Measurements from ENCODE around the gene SEC61A2. TPM values are rescaled to one million over a fixed set of nuclear protein-coding genes. Genes with fewer than 3 reads are reported as not detected.

The SEC61A2 gene
- total and polyA plus RNA-seq, 2 of the 4 experiments (the other 2 are of a cell fraction), result 6.8 to 10.3 TPM

GRCh38 chr10:12195281-12195602, 65.8 kb downstream of the SEC61A2 start:
- H3K36me3 ChIP-seq (ENCODE audit: control insufficient read depth, insufficient read depth, low read length), result peaks cover 6% of the 10 kb centered on the region; the same call in 1 of the 2 replicates
- H4K8ac ChIP-seq (ENCODE audit: low read depth in 2 of 2, low read length in 2 of 2), result peak overlapping the region; percentile 93 to 97
- H3K4me3 ChIP-seq (ENCODE audit: insufficient read depth, low read depth, low read length), result peak overlapping the region; percentile 86
- H3K4me2 ChIP-seq (ENCODE audit: low read depth, low read length), result peak overlapping the region; percentile 90
- intact Hi-C loops (cut with micrococcal nuclease) (loop anchor here (5.0 kb wide), 2 partner anchors 517 to 882 kb away; no protein-coding TSS in a partner anchor), in situ Hi-C loops (cut with MboI; ENCODE audit: low sequenced_read_pairs) (no loop called here), dilution Hi-C loops (cut with HindIII; ENCODE audit: low sequenced_read_pairs, unreplicated experiment) (no loop called here)
- H3K79me1 ChIP-seq (ENCODE audit: low read depth in 1 of 2, low read length in 2 of 2), result peaks cover 13 to 63% of the 10 kb centered on the region in 2 experiments
- peak overlapping the region; percentile 96 for H2AFZ ChIP-seq (replicated peaks; ENCODE audit: low read length, poor library complexity)
- no peak overlapping the region for H2BK15ac ChIP-seq (ENCODE audit: low read depth, low read length)
- BruUV-seq (replicated peaks), result no TSS peak
- H3K27me3 ChIP-seq (ENCODE audit: control insufficient read depth, insufficient read depth, low read length), result no peaks in the 10 kb centered on the region
- DNase-seq (no peak), ATAC-seq (ENCODE audit: low read depth) (no peak; the same call in 1 of the 2 replicates)
- CTCF ChIA-PET, result interaction anchor here (1.6 kb wide), 1 partner anchor 19 kb away, joined by 4 read pairs; no protein-coding TSS in a partner anchor
- peaks cover 7% of the 10 kb centered on the region; the same call in 1 of the 2 replicates for H3K4me1 ChIP-seq (ENCODE audit: control insufficient read depth, insufficient read depth, low read length)
- H4K20me1 ChIP-seq (ENCODE audit: insufficient read depth, low read length), result peaks cover 12% of the 10 kb centered on the region; the same call in 1 of the 2 replicates
- no peak overlapping the region for H2BK20ac ChIP-seq (ENCODE audit: low read depth, low read length)
- 1% methylated on average over 10 of the region's 12 CpGs; no CpG with 5 or more reads in 1 of the 2 experiments for WGBS, 2 experiments (ENCODE audit: extremely low coverage in 2 of 2, insufficient read length in 1 of 2)
- peak overlapping the region; percentile 97 for H3K14ac ChIP-seq (replicated peaks; ENCODE audit: low read depth, low read length)
- H3K9ac ChIP-seq (ENCODE audit: low read depth, low read length), result peak overlapping the region; percentile 84
- peak overlapping the region; percentile 50 for H2AK9ac ChIP-seq (replicated peaks; ENCODE audit: low read depth, low read length, poor library complexity)
- H2BK120ac ChIP-seq (ENCODE audit: low read depth, low read length), result peak overlapping the region; percentile 99
- H2AK5ac ChIP-seq (ENCODE audit: low read depth, low read length), result peak overlapping the region; percentile 73; the same call in 1 of the 2 replicates
- H3K9me1 ChIP-seq (ENCODE audit: insufficient read depth, low read length), result peaks cover 4% of the 10 kb centered on the region; the same call in 1 of the 2 replicates
- peak overlapping the region; percentile 10; the same call in 1 of the 2 replicates for H3K18ac ChIP-seq (ENCODE audit: low read depth, low read length)
- H4K91ac ChIP-seq (ENCODE audit: insufficient read depth, low read depth, low read length), result peak overlapping the region; percentile 84; the same call in 1 of the 2 replicates
- POLR2A ChIA-PET (ENCODE audit: unreplicated experiment), result interaction anchor here (0.6 to 1.0 kb wide), 2 partner anchors 15 to 304 kb away, joined by 3 to 10 read pairs; no protein-coding TSS in a partner anchor
- peak overlapping the region; percentile 56 for H4K5ac ChIP-seq (ENCODE audit: low read depth, low read length)
- peak overlapping the region; percentile 90 for H3K56ac ChIP-seq (ENCODE audit: extremely low read depth, insufficient read depth, low read length)
- TF ChIP-seq MAFK (IDR thresholded peaks at IDR 0.05; ENCODE audit: low read depth, low read length) (no peak), RCOR1 (IDR thresholded peaks at IDR 0.05; ENCODE audit: insufficient replicate concordance, low read length) (no peak), ELK1 (IDR thresholded peaks at IDR 0.05; ENCODE audit: borderline replicate concordance, low read depth, low read length) (no peak), CHD1 (IDR thresholded peaks at IDR 0.05; ENCODE audit: low read depth, low read length) (no peak), BHLHE40 (IDR thresholded peaks at IDR 0.05; ENCODE audit: low read depth, low read length) (no peak), USF2 (IDR thresholded peaks at IDR 0.05; ENCODE audit: low read depth, low read length) (no peak), SMC3 (IDR thresholded peaks at IDR 0.05; ENCODE audit: low read depth, low read length) (no peak), CEBPB (IDR thresholded peaks at IDR 0.05; ENCODE audit: low read depth, low read length) (no peak), NFE2L2 (IDR thresholded peaks at IDR 0.05; ENCODE audit: low read depth, low read length) (no peak), FOS (IDR thresholded peaks at IDR 0.05; ENCODE audit: low read depth, low read length) (no peak), MAZ (IDR thresholded peaks at IDR 0.05; ENCODE audit: borderline replicate concordance, low read depth, low read length) (no peak), MXI1 (IDR thresholded peaks at IDR 0.05; ENCODE audit: borderline replicate concordance, low read depth, low read length) (no peak), RAD21 (IDR thresholded peaks at IDR 0.05; ENCODE audit: low read length) (no peak), POLR2A (IDR thresholded peaks at IDR 0.05; ENCODE audit: low read depth, low read length) (no peak), CTCF (conservative IDR thresholded peaks at IDR 0.05; ENCODE audit: low read depth, low read length) (no peak), RFX5 (IDR thresholded peaks at IDR 0.05; ENCODE audit: low read depth, low read length) (no peak)
- peak overlapping the region; percentile 81 for H2BK5ac ChIP-seq (ENCODE audit: low read depth, low read length, poor library complexity, severe bottlenecking)
- peak overlapping the region; percentile 97 for H3K4ac ChIP-seq (ENCODE audit: low read depth, low read length)
- H3K27ac ChIP-seq (ENCODE audit: insufficient read depth, low read length), result peak overlapping the region; percentile 91
- no peaks in the 10 kb centered on the region for H3K9me3 ChIP-seq (ENCODE audit: control insufficient read depth, insufficient read depth, low read length)
- peak overlapping the region; percentile 98 for H3K23ac ChIP-seq (ENCODE audit: low read depth, low read length)
